Left hindlimb (tissue), 1 donor: ENCODE measurements around the gene SPINT4.

Experiments used
- DNase-seq: peaks from one replicate; pipeline ENCODE4 v3.0.0-alpha.2; 2018

SPINT4 gene

DNA sequence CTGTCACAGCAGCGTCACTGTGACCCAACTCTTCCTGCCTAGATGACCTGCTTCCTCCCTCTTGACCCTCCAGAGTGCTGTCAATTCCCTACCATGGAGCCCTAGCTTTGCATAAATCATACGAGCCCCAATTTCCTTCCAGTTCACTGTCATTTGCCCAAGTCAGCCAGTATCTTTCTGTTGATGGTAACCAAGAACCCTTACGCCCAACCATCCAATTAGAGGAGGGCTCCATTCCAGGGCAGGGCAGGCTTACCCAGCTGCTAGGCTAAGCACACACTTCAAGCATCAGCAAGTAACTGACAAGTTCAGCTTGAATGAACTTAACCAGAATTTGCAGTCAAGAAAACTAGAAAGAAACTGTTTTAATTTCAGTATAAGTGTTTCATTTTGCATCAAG is 43.8 kb downstream of the SPINT4 start:
- no peak for DNase-seq

- no peak for DNase-seq
Observed at GRCh38 chr20:45768479-45768878, 46.3 kb downstream of the SPINT4 start.

DNA sequence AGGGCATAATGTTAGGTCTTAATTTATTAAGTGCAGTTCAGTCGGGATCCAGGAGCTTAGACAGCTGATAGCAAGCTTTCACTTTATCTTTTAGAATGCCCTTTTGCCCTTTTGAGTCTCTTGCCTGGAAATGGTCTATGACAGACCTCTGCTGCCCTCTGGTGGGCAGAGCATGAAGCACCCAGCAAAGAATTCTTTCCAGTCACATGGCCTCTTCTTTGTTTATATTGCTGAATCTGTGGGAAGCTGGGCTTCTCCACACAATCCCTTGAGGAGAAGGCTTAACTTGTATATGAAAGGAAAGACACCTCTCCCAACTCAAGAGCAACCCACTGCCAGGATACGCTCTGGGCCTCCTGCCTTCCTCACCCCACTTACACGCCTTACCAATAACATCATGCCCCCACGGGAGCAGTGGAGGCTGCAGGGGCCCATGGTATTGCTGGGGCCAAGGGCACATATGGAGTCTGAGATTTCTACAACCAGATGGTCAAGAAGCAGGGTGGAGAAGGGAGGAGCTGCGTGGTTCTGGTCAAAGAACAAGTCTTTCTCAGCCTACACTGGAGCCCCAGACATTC is 49.1 kb downstream of the SPINT4 start:
- peak; percentile 77 for DNase-seq

DNA sequence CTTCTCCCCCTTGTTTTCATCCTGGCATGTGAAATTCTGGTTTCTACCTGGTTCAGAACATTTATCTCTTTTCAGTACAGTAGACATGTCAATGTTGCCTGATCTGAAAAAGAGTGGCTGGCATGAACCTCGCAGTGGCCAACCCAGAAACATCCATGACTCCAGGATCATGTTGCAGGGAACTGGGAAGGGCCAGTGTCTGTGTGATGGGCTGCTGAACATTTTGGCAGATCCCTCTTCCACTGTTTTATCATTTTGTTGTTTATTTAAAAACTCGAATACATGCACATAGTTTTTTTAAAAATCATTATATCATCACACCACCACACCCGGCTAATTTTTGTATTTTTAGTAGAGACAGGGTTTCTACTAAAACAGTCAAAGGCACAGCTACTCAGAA is 50.5 kb downstream of the SPINT4 start:
- no peak for DNase-seq

DNA sequence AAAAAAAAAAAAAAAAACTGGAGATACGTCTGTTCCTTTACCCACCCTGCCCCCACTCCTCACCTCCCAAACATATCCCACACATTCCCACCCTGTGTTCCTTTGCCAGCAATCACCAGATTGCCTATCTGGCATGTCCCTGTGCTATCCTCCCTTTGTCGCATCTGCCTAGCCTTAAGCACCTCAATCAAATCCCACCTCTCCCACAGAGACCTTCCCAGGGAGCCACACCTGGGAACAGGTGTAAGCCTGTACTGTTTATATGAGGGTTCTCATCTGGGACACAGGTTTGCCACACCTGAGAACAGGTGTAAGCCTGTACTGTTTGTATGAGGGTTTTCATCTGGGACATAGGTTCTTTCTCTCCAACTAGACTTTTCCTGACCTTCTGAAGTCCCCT is 52.8 kb downstream of the SPINT4 start:
- DNase-seq = no peak

DNA sequence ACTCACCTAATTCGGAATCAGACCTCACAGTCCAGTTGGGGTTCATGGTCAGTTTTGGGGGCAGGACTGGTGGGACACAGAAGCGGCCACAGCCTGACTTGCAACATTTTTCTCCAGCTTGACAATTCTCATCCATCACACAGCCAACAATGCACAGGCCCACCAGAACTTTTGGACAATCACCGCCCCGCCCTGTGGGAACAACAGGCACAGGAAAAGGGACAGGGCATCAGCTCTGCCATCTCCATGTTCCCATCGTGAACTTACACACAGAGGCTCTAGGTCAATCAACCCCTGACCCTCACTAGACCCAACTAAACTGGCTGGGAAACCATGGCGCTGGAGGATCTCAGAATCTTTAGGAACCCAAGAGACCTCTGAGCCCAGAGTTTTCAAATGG is 53.3 kb downstream of the SPINT4 start:
- DNase-seq = no peak
